ES-I3 (cell line): ENCODE data around the gene SYTL3.

ENCODE experiments used
- H3K36me3 ChIP-seq: 2 replicates; pipeline ENCODE4 v1.6.1; 2013; ENCODE audit warnings: mild to moderate bottlenecking, low read length, control low read depth, moderate library complexity; ENCODE audit not compliant: insufficient read depth
- H3K4me1 ChIP-seq: 2 replicates; pipeline ENCODE4 v1.6.1; 2013; ENCODE audit warnings: mild to moderate bottlenecking, control low read depth, low read length; ENCODE audit not compliant: insufficient read depth
- H3K9ac ChIP-seq: 2 replicates; pipeline ENCODE4 v1.6.1; 2013; ENCODE audit warnings: low read depth, mild to moderate bottlenecking, low read length, moderate library complexity
- H3K9me3 ChIP-seq: 2 replicates; pipeline ENCODE4 v1.6.1; 2013; ENCODE audit warnings: mild to moderate bottlenecking, low read length, moderate library complexity; ENCODE audit not compliant: control insufficient read depth, insufficient read depth

The SYTL3 gene

GRCh38 chr6:158772851-158773371 is 123.1 kb downstream of the SYTL3 start:
- peaks cover 91% of the 10 kb centered on the region for H3K36me3 ChIP-seq
- no peak overlapping the region for H3K9ac ChIP-seq
- no peaks in the 10 kb centered on the region for H3K4me1 ChIP-seq
- H3K9me3 ChIP-seq: no peaks in the 10 kb centered on the region

DNA sequence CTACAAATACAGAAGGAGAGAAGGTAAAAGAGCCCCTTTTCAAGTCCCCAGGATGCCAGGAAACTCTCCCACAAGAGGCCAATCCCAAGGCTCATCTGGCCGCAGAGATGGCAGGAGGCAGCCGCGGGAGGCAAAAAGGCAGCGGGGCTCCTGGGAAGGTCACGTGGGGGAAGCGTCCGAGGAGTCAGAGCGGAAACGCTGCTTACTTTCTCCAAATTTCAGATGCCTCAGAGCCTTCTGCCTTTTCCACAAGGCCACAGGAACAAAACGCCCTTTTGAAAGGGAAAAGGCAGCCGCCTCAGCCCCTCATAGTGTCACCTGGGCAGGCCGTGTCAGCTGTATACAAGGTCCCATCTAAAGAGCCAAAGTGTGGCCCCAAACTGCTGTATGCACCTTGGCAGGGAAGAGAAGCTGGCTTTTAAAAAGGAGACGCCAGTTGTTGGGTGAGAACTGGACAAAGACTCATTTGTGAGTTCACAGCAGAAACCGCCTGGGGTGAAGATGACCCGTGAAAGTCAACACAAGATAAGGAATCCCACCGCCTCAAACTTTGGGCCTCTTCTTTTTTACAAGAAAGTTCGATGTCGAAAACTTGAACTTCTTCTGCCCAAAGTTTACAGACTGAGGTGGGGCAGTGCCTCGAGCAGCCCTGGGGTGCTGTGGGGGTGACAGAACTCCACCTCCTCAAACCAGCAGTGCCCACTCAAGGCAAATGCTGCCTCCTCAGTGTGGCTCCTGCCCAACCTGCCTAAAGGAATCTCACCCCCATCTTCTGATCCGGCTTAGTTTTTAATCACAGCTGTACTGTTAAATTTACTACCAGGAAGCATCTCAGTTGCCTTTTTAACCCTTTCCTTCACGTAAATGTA is 124.0 kb downstream of the SYTL3 start:
- H3K9me3 ChIP-seq: no peaks in the 10 kb centered on the region
- no peaks in the 10 kb centered on the region for H3K4me1 ChIP-seq
- H3K36me3 ChIP-seq: peaks cover 90% of the 10 kb centered on the region

GRCh38 chr6:158774717-158775449 is 125.0 kb downstream of the SYTL3 start:
- H3K4me1 ChIP-seq: no peaks in the 10 kb centered on the region
- H3K9ac ChIP-seq: no peak overlapping the region
- H3K36me3 ChIP-seq: peaks cover 90% of the 10 kb centered on the region
- H3K9me3 ChIP-seq: no peaks in the 10 kb centered on the region

More for the DNA sequence above, 124.0 kb downstream of the SYTL3 start:
- no peak overlapping the region for H3K9ac ChIP-seq

DNA sequence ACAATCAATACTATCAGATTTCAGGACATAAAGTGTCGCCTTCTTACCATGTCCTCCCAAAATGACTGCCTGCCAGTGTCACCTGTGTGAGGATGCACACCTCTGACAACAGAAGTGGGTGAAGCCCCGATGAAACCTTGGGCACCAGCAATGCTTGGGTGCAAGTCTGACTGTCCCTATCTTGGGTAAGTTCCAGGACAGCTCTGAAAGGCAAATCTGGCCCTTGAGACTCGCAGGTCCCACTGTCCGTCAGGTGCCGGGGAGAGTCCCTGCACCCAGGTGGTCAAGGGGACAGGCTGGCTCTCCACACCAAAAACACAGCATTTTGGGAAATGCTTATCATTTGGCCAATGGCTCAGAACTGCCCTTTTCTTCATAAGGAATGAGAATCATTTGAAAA is 126.0 kb downstream of the SYTL3 start:
- H3K9me3 ChIP-seq: no peaks in the 10 kb centered on the region
- no peaks in the 10 kb centered on the region for H3K4me1 ChIP-seq
- H3K36me3 ChIP-seq: peaks cover 88% of the 10 kb centered on the region
- no peak overlapping the region for H3K9ac ChIP-seq

DNA sequence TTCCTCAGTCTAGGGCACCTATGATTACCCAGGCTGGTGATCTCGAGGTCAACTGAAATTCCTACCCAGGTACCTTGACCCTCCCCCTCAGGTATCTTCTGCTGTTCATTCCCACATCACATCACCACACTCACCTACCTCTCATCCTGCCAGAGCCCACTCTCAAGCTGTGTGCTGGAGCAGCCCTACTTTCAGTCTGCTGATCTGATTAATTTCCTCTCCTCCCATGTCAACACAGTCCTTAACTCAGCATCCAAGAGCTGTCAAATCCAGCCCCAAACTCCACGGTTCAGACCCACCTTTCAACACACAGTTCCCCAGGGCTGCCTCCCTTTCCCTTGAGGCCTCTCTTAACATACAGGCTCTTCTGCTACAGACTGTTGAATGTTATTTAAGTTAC is 126.9 kb downstream of the SYTL3 start:
- H3K36me3 ChIP-seq: peaks cover 88% of the 10 kb centered on the region
- no peaks in the 10 kb centered on the region for H3K4me1 ChIP-seq
- H3K9ac ChIP-seq: no peak overlapping the region
- H3K9me3 ChIP-seq: no peaks in the 10 kb centered on the region

- H3K4me1 ChIP-seq: no peaks in the 10 kb centered on the region; the same call in 1 of the 2 replicates
- peaks cover 88% of the 10 kb centered on the region for H3K36me3 ChIP-seq
- no peak overlapping the region for H3K9ac ChIP-seq
- H3K9me3 ChIP-seq: no peaks in the 10 kb centered on the region
Measured at GRCh38 chr6:158777510-158777909, 127.7 kb downstream of the SYTL3 start.

- Histone ChIP-seq H3K9me3 (no peaks in the 10 kb centered on the region), H3K4me1 (no peaks in the 10 kb centered on the region; the same call in 1 of the 2 replicates), H3K9ac (no peak overlapping the region), H3K36me3 (peaks cover 88% of the 10 kb centered on the region)
Measured at GRCh38 chr6:158778005-158778527, 128.2 kb downstream of the SYTL3 start.

DNA sequence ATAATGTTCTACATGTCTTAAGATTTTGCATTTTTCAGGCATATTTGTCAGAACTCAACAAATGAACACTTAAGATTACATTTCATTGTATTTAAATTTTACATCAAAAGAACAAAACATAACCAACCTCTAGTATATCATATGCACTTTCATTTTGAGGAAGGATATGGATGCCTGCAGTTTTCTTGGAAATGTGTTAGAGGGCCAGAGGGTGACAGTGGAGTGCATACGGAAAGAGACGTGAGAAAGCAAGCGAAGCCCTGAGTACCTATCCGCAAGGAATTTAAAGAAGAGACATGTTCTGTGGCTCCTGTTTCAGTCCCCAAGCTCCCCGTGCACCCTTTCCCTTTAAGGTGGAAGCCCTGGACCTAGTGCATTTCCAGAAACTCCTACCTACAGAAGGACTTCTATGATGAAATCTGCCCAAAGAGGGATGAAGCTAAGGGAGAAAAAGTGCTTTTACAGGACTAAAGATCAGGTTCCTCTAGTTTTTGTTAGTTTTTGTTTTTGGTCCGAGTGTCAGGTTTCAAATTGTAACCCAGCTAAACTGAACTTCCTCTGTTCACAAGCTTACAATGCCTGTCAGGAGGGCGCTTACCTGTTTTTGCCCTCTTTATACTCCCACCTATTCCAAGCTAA is 130.5 kb downstream of the SYTL3 start:
- Histone ChIP-seq H3K4me1 (no peaks in the 10 kb centered on the region; the same call in 1 of the 2 replicates), H3K36me3 (peaks cover 89% of the 10 kb centered on the region), H3K9me3 (no peaks in the 10 kb centered on the region), H3K9ac (no peak overlapping the region)

DNA sequence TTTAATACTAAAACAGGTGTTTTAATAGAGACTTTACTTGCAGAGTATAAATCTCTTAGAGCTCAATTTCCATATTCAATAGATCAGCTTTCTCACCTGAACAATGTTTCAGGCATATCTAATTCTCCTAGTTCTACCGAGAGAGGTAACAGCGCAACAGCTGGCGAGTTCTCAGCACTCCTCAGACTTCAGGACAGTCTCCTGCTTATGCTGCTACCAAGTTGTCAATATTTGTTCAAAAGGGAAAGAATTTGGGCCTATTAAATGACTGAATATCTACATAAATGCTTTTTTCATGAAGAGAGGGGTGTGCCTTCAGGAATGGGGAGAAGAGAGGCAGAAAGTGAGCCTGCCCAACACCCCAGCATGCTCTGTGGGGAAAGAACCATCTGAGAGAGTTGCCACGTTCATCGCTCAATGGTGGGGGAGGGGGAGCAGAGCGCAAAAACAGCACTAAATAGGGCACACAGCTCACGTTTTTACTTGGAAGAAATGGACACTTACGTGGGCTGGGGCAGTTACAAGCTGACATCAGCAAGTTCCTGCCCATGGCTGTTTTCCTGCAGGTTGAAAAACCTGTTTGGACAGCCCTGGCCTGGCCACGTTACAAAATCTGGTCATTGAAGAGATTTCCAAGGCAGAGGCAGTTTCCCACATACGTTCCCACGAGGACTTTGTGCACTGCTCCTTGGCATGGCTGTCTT is 131.3 kb downstream of the SYTL3 start:
- H3K9ac ChIP-seq: no peak overlapping the region
- H3K36me3 ChIP-seq: peaks cover 84% of the 10 kb centered on the region
- H3K4me1 ChIP-seq: no peaks in the 10 kb centered on the region; the same call in 1 of the 2 replicates
- no peaks in the 10 kb centered on the region for H3K9me3 ChIP-seq

DNA sequence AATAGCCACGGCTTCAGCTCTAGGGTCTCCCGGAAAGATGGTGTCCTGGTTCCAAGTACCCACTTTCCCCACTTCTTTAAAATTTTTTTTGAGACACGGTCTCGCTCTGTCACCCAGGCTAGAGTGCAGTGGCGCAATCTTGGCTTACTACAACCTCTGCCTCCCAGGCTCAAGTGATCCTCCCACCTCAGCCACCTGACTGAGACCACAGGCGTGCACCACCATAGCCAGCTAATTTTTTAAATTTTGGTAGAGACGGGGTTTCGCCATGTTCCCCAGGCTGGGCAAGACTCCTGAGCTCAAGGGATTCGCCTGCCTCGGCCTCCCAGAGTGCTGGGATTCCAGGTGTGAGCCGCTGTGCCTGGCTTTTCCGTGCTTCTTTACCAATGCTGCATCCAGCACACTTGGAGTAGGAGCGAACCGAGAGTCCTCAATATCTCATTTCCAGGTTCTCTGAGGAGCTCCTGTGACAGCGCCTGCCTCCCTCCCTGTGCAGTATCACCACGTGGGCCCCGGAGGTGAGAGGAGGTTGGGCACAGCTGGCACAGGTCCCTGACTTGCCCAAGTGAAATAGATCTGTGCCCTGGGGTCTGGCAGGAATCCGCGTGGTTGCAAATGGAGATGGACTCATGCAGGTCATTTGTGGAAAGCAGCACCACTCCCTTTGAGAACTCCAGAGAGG is 132.0 kb downstream of the SYTL3 start:
- Histone ChIP-seq H3K9me3 (no peaks in the 10 kb centered on the region), H3K4me1 (no peaks in the 10 kb centered on the region; the same call in 1 of the 2 replicates), H3K36me3 (peaks cover 83% of the 10 kb centered on the region), H3K9ac (no peak overlapping the region)

DNA sequence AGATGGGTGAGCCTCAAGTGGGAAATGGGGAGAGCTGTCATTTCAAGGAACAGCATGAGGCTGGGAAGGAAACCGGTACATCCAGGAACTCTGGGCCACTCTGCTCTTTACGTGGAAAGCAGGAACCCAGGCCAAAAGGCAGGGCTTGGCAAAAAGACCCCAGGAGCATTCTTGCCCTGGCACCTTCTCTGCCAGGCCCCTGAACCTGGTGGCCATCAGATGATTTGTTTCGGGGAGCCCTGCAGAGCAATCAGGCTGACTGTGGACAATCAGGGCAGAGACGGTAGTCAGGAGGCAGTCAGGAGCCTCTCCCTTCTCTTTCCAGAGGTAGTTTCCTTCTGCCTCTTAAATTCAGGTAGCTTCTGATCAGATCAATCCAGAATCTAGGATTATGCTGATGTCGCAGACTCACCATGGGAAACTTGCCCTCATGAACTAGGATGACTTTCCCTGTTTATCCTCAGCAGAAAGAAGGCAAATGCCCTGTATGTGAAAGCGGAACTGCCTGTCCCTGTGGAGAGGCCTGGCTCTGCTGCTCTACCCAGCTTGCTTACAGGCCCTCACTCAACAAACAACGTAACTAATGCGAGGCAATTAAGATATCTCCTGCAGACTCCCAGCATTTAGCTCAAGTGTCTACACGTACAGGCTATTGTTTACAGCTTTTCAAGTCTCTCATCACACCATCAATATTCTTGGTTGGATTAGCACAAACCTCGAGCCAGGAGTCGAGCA is 132.7 kb downstream of the SYTL3 start:
- peaks cover 80% of the 10 kb centered on the region for H3K36me3 ChIP-seq
- no peaks in the 10 kb centered on the region; the same call in 1 of the 2 replicates for H3K4me1 ChIP-seq
- no peak overlapping the region for H3K9ac ChIP-seq
- H3K9me3 ChIP-seq: no peaks in the 10 kb centered on the region

DNA sequence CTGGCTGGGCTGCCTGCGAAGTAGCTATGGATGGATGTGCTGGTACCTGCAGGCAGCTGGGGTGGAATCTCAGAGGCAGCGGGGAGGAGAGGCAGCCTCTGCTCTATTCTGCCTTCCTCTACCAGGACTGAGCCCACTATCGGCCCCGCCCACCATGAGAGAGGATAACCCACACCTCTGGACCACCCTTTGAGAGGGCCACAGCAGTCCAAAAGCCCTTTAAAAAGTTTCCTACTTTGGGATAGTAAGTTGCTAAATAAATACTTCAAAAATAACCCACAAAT is 133.3 kb downstream of the SYTL3 start:
- Histone ChIP-seq H3K9me3 (no peaks in the 10 kb centered on the region), H3K4me1 (no peaks in the 10 kb centered on the region; the same call in 1 of the 2 replicates), H3K36me3 (peaks cover 78% of the 10 kb centered on the region), H3K9ac (no peak overlapping the region)

- H3K9me3 ChIP-seq: no peaks in the 10 kb centered on the region
- no peak overlapping the region for H3K9ac ChIP-seq
- H3K36me3 ChIP-seq: peaks cover 82% of the 10 kb centered on the region
- no peaks in the 10 kb centered on the region; the same call in 1 of the 2 replicates for H3K4me1 ChIP-seq
Measured at GRCh38 chr6:158783851-158784250, 134.0 kb downstream of the SYTL3 start.
